Measurements from ENCODE around the gene ELMO1.

GRCh38 chr7:36995776-36996175 lies 452.9 kb downstream of the ELMO1 start:
- no peak for TF ChIP-seq RNF219 (CRISPR knock-in tag; IDR thresholded peaks at IDR 0.05)
- TF ChIP-seq KDM1A (CRISPR knock-in tag; IDR thresholded peaks at IDR 0.05), result no peak
- TF ChIP-seq HINFP (CRISPR knock-in tag; IDR thresholded peaks at IDR 0.05; ENCODE audit: low read depth), result no peak

All from HepG2 (cell line).